GM12892 (cell line): ENCODE data around the gene RAD51AP2.

ENCODE experiments used
- POLR2A ChIP-seq: IDR thresholded peaks from 2 replicates; pipeline ENCODE4 v1.6.1; 2011; ENCODE audit warnings: low read depth, low read length, control low read depth
- POLR2AphosphoS5 ChIP-seq: IDR thresholded peaks from 2 replicates; pipeline ENCODE4 v1.6.1; 2011; ENCODE audit warnings: low read depth, low read length, control low read depth
- TAF1 ChIP-seq: IDR thresholded peaks from 2 replicates; pipeline ENCODE4 v1.6.1; 2011; ENCODE audit warnings: low read depth, mild to moderate bottlenecking, control low read depth, low read length, borderline replicate concordance

DNA sequence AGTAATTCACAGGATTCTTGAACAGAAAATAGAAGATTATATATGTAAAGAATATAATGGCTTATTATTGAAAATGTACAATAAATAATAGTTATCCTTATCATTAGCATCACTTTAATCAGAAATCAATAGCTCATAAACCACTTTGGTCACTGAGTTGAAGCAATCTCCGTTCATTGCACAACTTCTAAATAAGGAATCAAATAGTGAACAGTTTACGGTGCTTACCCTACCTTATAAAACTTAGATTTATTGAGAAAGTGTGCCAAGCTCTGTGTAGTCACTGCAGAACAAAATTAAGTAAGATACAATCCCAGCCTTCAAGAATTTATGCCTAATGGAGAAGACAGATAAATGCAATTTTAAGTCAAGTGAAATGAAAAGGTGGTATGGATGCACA is 29.0 kb upstream of the RAD51AP2 start:
- TF ChIP-seq POLR2AphosphoS5 (no peak), POLR2A (no peak), TAF1 (no peak)
